Measurements from ENCODE around the gene NDUFA8.

Gene NDUFA8

DNA sequence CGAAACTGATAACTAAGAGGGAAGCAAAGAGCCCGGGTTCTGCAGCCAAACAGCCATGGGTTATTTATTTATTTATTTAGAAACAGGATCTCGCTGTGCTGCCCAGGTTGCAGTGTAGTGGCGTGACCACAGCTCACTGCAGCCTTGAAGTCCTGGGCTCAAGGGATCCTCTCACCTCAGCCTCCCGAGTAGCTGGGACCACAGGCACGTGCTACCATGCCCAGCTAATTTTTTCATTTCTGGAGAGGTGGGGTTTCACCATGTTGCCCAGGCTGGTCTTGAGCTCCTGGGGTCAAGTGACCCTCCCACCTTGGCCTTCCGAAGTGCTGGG lies 24.1 kb downstream of the NDUFA8 start:
- no peak for DNase-seq (ENCODE audit: low read depth, low spot score)

DNA sequence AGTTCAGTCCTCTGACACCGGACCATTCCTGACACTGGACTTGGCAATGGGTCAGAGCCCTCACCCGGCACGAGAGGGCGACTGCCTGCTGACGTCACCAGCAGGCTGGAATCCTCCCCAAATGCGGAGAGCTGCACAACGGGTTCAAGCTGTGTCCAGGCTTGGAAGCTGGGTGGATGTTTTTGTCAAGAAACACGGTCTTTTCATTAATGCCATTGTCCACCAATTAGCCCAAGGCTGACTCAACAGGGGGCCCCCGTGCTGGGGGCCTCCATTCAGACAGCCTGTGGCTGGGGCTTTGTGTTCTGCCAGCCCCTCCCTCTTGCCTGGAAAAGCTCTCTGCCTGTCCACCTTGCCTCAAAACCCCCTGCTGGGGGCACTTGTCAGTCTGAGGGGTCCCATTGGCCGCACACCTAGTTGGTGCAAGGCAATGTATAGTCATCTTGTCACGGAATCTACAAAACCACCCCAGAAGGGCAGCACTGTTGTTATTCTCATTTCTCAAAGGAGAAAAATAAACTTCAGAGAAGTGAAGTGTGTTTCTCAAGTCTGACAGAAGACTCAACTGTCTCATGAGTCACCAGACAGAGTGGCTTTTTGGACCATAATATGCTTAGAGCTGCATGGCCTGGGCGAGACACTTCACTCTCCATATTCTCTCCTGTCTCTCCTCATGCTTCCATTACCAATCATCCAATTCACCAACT lies 24.6 kb downstream of the NDUFA8 start:
- DNase-seq (ENCODE audit: low read depth, low spot score) = no peak

DNA sequence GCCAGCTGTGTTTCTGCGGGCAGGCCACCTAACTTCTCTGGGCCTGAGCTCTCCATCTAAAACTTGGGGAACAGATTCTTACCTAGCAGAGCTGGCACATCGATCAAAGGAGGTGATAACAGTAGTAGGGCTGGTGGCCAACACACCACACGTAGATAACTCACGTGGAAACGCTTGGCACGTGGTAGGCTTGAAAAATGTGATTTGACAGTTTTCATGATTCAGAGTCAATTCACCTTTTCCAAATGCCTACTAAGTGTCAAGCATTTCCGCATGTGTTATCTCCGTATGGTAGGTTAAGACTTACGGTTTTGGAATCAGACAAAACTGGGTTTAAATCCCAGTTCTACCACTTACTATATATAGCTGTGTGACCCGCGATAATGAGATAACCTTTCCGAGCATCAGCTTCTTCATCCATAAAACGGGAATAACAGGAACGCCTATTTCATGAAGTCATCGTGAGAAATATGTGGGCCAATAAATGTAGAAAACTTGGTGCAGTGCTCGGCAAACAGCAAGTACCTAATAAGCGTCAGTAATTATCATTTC lies 25.5 kb downstream of the NDUFA8 start:
- no peak for DNase-seq (ENCODE audit: low read depth, low spot score)

GRCh38 chr9:122133263-122133983 lies 26.2 kb downstream of the NDUFA8 start:
- no peak for DNase-seq (ENCODE audit: low read depth, low spot score)

DNA sequence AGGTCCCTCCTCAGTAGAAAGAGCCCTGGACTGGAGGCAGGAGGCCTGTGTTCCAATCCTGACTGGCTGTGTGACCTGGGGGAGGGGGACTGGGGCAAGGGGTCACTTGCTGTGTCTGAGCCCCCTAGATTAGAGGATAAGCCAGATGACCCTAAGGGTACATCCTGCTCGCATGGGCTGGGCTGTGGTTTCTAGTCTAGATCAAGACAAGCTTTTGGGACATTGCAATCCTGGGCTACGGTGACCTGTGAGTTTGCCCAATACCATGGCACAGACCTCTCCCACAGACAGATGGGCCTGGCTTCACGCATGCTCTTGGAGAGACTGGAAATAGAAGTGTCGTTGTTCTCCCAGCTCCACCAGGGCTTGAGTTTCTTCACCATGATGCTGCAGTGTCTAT lies 27.0 kb downstream of the NDUFA8 start:
- DNase-seq (ENCODE audit: low read depth, low spot score) = no peak

GRCh38 chr9:122131401-122132001 lies 28.1 kb downstream of the NDUFA8 start:
- no peak for DNase-seq (ENCODE audit: low read depth, low spot score)

DNA sequence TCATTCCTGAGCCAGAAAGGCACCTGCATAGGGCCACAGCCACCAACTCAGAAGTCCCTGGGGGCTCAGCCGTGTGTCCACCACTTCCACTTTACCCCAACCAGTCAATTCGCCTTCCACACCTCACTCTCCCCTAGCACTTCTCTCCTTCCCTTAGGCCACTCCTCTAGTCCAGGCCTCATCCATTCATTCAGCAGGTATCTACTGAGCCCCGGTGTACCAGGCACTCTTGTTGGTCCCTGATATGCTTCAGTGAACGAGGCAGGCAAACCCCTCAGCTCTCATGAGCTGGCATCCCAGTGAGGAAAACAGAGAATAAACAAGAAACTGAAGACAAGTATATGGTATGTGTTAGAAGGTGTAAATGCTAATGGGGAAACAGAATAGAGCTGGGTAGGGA lies 28.7 kb downstream of the NDUFA8 start:
- DNase-seq (ENCODE audit: low read depth, low spot score) = no peak

- no peak for DNase-seq (ENCODE audit: low read depth, low spot score)
Measured at GRCh38 chr9:122129969-122130368, 29.6 kb downstream of the NDUFA8 start.

- no peak for DNase-seq (ENCODE audit: low read depth, low spot score)
Measured at GRCh38 chr9:122128969-122129343, 30.6 kb downstream of the NDUFA8 start.

- DNase-seq (ENCODE audit: low read depth, low spot score) = no peak
Measured at GRCh38 chr9:122128007-122128968, 31.3 kb downstream of the NDUFA8 start.

GRCh38 chr9:122127396-122127798 lies 32.2 kb downstream of the NDUFA8 start:
- DNase-seq (ENCODE audit: low read depth, low spot score) = no peak

DNA sequence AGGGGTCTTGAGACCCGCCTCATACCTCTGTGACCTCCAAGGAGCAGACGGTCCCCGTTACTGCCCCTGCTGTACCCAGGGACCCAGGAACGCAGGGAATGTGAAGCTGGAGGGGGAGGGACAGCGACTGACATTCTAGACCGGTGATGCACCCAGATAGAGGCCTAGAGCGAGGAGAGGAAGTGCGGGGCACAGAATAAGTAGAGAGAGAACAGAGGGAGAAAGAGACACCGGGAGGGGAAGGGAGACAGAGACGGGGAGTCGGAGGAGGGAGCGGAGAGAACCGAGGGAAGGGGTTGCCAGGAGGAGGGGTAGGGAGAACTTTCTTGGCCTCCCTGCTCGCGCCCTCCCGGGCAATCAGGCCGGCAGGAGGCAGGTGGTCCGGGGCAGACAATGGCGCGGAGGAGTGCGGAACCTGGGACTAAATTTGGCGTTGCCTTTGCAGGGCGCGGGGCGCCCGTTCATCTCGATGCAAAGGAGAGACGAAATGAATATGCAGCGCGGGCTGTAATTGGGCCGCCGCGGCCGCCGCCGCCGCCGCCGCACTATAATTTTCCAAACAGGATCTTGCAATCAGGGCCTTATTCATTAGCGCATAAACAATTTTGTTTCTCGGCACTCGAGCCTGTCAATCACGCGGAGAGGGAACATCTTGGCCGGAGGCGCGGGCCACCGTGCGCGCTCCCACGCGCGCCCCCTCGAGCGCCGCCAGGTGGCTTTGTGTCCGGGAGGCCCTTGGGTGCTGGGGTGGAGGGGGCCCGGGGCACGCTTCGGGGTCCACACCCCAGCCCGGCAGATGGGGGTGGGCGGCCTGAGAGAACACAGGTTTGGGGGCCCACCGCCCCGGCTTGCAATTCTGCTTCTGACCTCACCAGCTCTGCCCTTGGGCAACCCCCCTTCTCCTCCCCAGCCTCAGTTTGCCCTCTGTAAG lies 33.0 kb downstream of the NDUFA8 start:
- DNase-seq (ENCODE audit: low read depth, low spot score) = no peak

DNA sequence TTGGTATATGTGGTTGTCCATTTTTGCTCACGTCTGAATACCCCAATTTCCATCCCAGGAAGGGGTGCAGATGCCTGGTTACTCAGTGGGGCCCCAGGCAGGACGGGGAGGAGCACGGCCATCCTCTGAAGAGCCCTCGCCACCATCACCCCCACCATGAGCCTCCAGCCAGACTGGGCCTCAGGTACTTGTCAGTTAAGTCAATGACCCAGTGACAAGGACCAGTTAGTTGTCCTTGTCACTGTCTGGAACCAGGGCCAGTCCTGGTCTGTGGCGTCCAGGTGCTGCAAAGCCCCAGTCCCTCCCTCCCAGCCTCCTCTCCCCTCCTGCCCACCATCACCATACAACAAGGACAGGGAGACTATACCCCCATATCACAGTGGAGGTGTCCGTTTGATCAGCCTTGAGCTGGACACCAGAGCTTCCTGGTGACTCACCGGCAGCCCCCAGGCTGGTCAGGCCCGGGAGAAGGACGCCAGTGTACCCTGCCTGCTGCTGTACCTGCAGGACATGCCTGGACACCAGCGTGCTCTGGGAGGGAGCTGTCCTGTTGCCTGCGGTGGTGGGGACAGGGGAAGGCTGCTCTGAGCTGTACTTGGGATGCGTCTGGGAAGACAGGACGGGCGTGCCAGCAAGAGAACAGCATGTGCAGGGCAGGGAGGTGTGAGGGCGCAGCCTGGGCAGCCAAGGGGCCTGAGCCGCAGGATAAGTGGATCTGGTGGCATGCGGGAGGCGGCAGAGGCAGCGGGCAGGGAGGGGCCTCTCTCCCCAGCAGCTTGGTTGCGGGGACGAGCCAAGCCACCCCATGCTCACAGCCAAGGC lies 33.9 kb downstream of the NDUFA8 start:
- DNase-seq (ENCODE audit: low read depth, low spot score) = no peak

- peak; percentile 18 for DNase-seq (ENCODE audit: low read depth, low spot score)
Measured at GRCh38 chr9:122125158-122125508, 34.4 kb downstream of the NDUFA8 start.

DNA sequence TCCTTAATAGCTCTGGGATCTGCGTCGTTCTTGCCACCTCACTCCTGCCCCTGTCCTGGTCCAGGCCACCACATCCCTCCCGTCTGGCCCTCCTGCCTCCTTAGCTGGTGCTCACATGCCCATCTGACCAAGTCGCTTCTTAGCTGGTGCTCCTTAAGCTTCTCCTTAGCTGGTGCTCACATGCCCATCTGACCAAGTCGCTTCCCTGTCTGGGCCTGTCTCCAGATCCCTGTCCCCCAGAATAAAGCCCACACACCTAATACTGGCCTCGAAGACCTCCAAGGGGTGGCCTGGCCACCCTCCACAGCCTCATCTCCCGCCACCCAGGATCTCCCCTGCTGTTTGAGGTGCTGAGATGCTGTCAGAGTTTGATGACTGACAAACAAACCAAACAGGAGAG lies 35.1 kb downstream of the NDUFA8 start:
- no peak for DNase-seq (ENCODE audit: low read depth, low spot score)

DNA sequence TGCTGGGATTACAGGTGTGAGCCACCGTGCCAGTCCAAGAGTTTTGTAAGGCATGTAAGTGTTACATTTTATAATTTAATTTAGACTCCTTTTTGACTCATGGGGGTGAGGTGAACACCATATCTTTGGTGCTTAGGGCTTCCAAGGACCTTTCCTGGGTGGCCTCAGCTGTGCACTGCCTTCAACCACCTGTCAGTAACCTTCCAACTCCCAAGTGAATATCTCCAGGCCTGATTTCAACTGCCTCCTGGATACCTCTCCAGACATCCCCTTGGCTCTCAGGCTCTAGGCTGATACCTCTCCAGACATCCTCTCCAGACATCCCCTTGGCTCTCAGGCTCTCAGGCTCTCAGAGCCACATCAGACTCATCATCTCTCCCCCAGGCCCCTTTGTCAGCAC lies 35.5 kb downstream of the NDUFA8 start:
- no peak for DNase-seq (ENCODE audit: low read depth, low spot score)

DNA sequence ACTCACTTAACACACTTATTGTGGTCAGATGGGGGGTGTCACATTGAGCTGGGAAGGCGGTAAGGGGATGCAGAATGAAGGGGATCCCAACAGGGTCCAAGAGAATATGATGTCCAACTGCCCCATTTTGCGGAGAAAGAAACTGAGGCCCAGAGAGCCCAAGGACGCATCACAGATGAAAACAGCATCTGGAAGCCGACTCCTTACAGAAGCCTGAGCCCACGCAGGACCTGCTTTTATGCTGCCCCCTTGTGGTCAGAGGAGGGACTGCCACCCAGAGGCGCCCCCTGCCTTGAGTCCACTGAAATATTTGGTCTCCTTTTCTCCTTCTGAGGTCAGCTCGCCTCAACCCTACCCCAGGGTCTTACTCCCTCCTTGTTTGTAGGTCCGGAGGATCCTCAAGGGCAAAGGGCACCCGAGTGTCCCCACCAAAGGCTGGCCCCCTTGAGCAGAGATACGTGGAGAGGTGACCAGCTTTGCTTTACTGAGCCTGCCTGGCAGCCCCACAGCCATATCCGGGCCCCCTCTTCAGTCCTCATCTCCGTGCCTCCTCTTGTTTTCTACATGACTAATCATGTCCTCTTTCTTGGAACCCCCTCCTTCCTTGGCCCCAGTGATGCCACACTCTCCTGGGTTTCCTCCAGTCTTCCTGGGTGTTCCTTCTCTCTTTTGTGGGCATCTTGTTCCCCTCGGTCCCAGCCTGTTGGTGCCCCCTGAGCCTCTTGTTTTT lies 36.5 kb downstream of the NDUFA8 start:
- DNase-seq (ENCODE audit: low read depth, low spot score) = no peak

DNA sequence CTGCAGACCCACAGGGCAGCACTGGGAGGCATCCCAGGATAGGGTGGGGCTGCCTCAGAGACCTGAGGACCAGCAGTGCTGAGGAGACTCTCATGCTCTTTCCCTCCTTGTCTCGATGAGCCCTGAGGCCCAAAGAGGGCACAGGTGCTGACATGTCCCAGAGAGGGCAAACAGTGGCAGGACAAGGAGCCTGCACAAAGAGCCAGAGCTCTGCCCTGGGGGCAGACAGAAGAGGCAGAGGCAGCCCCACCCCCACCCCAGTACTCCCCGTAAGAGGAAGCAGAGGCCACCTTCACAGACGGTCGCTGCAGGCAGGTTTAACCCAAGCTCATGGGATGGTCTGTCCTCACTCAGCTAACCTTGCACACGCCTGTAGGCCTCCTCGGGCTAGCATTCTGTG lies 37.1 kb downstream of the NDUFA8 start:
- DNase-seq (ENCODE audit: low read depth, low spot score) = no peak

DNA sequence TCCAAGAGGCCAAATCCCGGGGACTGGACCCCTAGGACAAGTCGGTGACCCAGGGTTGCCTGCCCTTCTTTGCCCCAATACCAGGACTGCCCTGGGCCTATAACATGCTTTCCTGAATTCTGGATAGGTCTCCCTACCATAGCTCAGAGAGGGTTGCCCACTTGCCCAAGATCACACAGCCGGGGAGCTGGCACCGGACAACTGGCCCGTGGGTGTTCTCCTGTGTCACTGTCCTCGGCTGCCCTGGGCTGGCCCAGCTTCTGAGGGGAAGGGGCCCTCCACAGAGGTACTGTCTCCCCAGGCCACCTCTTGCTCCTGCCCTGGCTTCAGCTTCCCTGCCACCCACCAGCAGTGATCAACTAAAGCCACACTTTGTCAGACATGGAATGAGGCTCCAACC lies 37.6 kb downstream of the NDUFA8 start:
- no peak for DNase-seq (ENCODE audit: low read depth, low spot score)

All from brain pericyte (primary cell).